HUES6 (cell line): ENCODE results near the gene LACRT.

Source experiments
- H3K27ac ChIP-seq: 2 replicates; pipeline ENCODE4 v1.7.0; 2013; ENCODE audit warnings: low read depth, mild to moderate bottlenecking, low read length, inconsistent platforms
- H3K27me3 ChIP-seq: 2 replicates; pipeline ENCODE4 v1.6.1; 2013; ENCODE audit warnings: low read length; ENCODE audit not compliant: control insufficient read depth, insufficient read depth
- H3K36me3 ChIP-seq: 2 replicates; pipeline ENCODE4 v1.6.1; 2013; ENCODE audit warnings: low read length; ENCODE audit not compliant: control insufficient read depth, insufficient read depth
- H3K4me1 ChIP-seq: 2 replicates; pipeline ENCODE4 v1.6.1; 2013; ENCODE audit warnings: low read length; ENCODE audit not compliant: control insufficient read depth, insufficient read depth
- H3K4me3 ChIP-seq: 2 replicates; pipeline ENCODE4 v1.5.1; 2013; ENCODE audit warnings: low read depth, low read length
- H3K9ac ChIP-seq: one replicate; pipeline ENCODE4 v1.6.1; 2013; ENCODE audit warnings: mild to moderate bottlenecking, low read length
- H3K9me3 ChIP-seq: 2 replicates; pipeline ENCODE4 v1.6.1; 2013; ENCODE audit warnings: low read depth, low read length; ENCODE audit not compliant: control insufficient read depth, insufficient read depth

The LACRT gene

DNA sequence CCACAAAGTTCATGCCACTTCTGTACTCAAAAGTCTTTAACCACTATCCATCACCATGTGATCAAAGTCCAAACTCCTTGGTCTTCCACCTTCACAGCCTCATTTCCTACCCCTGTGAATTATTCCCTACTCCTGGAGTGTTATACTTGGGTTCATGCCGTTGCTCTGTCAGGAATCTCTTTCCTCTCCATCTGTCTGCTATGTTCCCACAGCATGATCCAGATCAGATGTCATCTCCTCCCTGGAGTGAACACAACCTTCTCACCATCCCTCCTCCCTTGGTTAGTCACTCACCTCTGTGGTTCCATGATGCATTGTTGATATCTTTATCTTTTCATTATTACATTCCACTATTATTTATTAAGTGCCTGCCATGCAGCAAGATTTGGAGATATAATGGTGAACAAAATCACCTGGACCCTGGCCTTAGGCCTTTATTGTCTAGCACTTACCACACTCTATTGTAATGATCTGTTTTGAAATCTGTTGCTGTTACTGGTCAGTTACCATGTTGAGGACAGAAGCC, 22.4 kb downstream of the LACRT start:
- Histone ChIP-seq H3K27ac (no peak overlapping the region), H3K9me3 (no peaks in the 10 kb centered on the region), H3K27me3 (peaks cover 99% of the 10 kb centered on the region), H3K4me3 (no peak overlapping the region), H3K4me1 (peaks cover 3% of the 10 kb centered on the region; the same call in 1 of the 2 replicates), H3K36me3 (no peaks in the 10 kb centered on the region), H3K9ac (no peak overlapping the region)

DNA sequence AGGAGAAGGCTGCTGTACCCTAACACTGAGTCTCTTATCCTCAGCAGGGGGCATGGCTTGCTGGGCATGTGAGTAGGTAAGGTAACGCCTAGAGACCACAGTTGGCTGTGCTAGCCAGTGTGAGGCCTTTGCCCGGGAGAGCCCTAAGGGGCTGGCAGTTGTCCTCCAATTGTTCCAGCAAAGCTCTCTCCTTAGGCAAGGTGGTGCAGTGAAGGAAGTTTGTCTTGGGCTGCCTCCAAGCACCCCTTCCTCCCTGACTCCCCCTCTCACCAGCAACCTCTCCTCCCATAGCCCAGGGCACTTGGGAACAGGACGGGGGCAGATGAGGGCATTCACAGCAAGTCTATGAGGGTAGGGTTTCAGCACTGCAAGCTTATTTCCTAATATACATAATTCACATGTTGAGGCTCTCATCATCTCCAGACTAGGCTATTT, 23.0 kb downstream of the LACRT start:
- Histone ChIP-seq H3K4me1 (peaks cover 3% of the 10 kb centered on the region; the same call in 1 of the 2 replicates), H3K27ac (no peak overlapping the region), H3K9me3 (no peaks in the 10 kb centered on the region), H3K4me3 (no peak overlapping the region), H3K9ac (no peak overlapping the region), H3K27me3 (peaks cover 98% of the 10 kb centered on the region), H3K36me3 (no peaks in the 10 kb centered on the region)

DNA sequence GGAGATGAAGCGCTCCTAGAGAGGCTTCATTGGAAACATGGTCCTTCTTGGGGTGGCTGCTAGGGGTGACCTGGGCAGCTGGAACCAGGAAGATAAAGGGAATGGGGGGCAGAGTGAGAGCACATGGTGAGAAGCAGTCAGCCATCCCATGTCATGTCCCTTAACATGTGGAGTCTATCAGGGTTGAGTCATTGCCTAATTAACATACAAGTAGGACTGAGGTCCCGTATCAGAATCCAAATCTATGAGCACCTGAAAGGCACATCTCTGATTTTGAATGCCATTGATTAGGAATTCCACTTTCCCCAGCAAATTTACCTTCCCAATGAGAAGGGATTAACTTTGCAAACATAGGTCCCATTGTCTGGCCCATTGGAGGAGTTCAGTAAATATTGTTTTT, 25.9 kb downstream of the LACRT start:
- Histone ChIP-seq H3K36me3 (no peaks in the 10 kb centered on the region), H3K27me3 (peaks cover 69% of the 10 kb centered on the region), H3K9me3 (no peaks in the 10 kb centered on the region), H3K4me3 (no peak overlapping the region), H3K4me1 (peaks cover 3% of the 10 kb centered on the region; the same call in 1 of the 2 replicates), H3K9ac (no peak overlapping the region), H3K27ac (no peak overlapping the region)

DNA sequence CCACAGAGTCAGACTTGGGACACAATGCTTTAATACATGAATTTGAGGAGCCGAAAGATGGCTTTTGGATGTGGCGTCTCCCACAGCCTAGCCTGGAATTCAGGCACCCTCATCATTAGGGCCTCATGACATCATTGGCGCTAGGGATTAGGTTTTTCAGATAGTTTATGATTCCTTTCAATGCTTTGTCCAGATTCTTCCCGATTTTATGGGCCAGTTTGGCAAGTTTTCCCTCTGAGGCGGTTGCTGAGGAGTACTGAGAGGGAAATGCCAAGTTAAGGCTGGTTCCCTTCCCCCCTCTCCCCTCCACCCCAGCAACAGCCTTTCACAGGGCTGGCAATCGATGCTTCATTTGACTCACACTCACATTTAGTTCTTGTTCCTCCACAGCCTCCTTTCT, 26.5 kb downstream of the LACRT start:
- H3K9ac ChIP-seq, result no peak overlapping the region
- H3K4me1 ChIP-seq, result peaks cover 3% of the 10 kb centered on the region; the same call in 1 of the 2 replicates
- no peaks in the 10 kb centered on the region for H3K36me3 ChIP-seq
- H3K27ac ChIP-seq, result no peak overlapping the region
- H3K9me3 ChIP-seq, result no peaks in the 10 kb centered on the region
- peaks cover 62% of the 10 kb centered on the region for H3K27me3 ChIP-seq
- H3K4me3 ChIP-seq, result no peak overlapping the region

DNA sequence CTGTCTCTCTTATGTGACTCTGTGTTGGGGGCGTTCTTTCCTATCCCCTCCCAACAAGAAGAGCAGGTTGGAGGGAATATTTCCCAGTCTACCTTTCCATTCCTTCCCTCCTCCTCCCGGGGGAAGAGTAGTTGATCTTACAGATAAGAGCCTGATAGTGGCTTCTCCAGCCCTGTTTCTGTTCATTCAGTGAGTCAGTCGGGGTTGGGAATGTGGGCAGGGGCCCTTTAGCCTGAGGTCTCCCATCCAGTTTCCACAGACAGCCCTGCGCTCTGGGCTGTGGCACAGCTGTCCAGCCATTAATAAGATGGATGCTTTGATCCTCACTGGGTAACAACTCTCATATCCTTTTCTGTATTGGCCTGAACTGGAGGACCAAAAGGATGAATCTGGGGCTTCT, 28.1 kb downstream of the LACRT start:
- Histone ChIP-seq H3K27ac (no peak overlapping the region), H3K4me3 (no peak overlapping the region), H3K4me1 (peaks cover 3% of the 10 kb centered on the region; the same call in 1 of the 2 replicates), H3K9me3 (no peaks in the 10 kb centered on the region), H3K36me3 (no peaks in the 10 kb centered on the region), H3K27me3 (peaks cover 46% of the 10 kb centered on the region), H3K9ac (no peak overlapping the region)

DNA sequence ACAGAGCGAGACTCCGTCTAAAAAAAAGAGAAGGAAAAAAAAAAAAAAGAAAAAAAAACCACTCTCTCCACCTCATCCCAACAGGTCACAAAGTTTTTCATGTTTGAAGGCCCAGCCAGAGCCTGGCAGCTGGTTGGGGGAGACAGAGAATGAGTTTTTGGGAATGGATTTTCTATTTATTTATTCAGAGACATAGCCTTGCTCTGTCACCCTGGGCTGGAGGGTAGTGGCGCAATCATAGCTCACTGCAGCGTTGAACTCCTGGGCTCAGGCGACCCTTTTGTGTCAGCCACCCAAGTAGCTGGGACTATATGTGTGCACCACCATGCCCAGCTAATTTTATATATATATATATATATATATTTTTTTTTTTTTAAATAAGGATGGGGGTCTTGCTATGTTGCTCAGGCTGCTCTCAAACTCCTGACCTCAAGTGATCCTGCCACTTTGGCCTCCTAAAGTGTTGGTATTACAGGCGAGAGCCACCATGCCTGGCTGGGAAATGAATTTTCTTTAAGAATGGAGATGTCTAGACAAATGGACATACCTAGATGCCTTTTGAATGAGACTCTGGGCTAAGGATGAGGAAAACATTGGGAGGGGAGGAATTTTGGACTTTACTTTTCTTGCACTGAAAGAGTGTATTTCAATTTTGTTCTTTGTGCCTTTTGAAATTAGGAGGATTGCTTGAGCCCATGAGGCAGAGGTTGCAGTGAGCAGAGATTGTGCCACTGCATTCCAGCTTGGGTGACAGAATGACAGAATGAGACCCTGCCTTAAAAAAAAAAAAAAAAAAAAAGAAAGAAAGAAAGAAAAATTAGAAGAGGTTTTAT, 29.3 kb downstream of the LACRT start:
- Histone ChIP-seq H3K36me3 (no peaks in the 10 kb centered on the region), H3K9me3 (no peaks in the 10 kb centered on the region), H3K9ac (no peak overlapping the region), H3K27me3 (peaks cover 34% of the 10 kb centered on the region), H3K4me1 (0 out of 2 replicates have a peak, but pooled peaks cover 3% of the 10 kb centered on the region), H3K27ac (no peak overlapping the region), H3K4me3 (no peak overlapping the region)

DNA sequence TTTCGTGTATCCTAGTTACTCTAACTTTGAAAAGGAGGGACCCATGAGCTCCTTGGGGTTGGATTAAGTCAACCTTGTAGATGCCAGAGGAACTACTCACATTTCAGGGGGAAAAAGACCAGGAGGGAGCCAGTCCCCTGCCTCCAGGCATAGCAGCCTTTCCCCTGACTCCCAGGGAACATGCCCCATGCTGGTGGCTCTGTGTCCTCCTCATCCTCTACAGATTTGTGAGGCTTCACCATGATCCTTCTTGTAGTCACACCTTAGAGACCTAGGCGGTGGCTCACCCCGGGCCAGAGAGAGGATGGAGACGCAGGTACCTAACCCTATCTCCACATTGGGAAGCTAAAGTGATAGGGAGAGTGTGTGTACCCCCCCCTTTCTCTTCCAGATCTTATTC, 30.3 kb downstream of the LACRT start:
- Histone ChIP-seq H3K27ac (no peak overlapping the region), H3K4me1 (0 out of 2 replicates have a peak, but pooled peaks cover 3% of the 10 kb centered on the region), H3K9ac (no peak overlapping the region)

DNA sequence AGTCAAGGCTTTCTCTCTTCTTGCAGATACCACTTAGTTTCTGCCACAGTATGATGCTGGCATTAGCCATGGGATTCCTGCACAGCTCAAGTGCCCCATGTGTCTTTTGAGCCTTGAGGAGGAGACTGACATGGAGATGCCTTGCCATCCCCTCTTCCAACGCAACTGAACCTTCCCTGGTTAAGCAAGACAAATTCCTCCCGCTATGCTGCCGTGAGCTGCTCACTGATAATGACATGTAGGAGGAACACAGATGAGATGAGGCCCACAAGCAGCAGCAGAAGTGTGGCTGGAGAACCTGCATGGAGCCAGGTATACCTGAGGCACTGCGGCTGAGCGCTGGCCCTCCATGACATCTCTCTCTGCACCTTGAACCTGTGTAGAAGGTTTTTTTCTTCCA, 30.8 kb downstream of the LACRT start:
- no peak overlapping the region for H3K9ac ChIP-seq

More for the DNA sequence above, 30.3 kb downstream of the LACRT start:
- peaks cover 25% of the 10 kb centered on the region for H3K27me3 ChIP-seq
- no peak overlapping the region for H3K4me3 ChIP-seq
- H3K36me3 ChIP-seq, result no peaks in the 10 kb centered on the region
- no peaks in the 10 kb centered on the region for H3K9me3 ChIP-seq

DNA sequence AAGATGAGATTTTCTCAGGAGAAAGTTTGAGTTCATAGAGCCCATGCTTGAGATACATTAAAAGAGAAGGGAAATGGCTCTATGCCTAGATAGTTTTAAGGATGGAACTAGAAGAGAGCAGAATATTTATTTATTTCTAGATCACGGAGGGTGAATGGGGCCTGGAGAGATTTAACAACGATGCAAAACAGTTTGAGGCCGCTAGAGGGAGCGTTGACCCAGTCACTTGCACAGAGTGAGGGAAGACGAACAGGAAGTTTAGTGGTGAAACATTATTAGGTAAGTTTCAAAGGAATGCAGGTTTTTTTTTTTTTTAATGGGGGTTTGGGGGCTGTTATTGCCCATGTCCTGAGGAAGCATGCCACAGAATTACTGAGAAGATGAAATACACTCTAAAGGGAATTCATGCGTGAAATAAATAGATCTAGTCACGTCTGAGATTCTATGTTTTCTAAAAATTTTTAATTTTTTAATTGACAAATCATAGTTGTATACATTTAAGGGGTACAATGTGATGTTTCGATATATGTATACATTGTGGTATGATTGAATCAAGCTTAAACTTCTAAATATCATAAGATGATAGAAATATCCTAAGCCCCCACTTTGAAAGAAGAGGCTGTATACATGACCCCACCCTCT, 31.4 kb downstream of the LACRT start:
- H3K36me3 ChIP-seq, result no peaks in the 10 kb centered on the region
- no peak overlapping the region for H3K27ac ChIP-seq
- peaks cover 14% of the 10 kb centered on the region for H3K27me3 ChIP-seq
- H3K4me1 ChIP-seq, result peaks cover 3% of the 10 kb centered on the region; the same call in 1 of the 2 replicates
- no peak overlapping the region for H3K9ac ChIP-seq
- H3K4me3 ChIP-seq, result no peak overlapping the region
- no peaks in the 10 kb centered on the region for H3K9me3 ChIP-seq

More for the DNA sequence above, 30.8 kb downstream of the LACRT start:
- no peaks in the 10 kb centered on the region for H3K9me3 ChIP-seq
- H3K4me3 ChIP-seq, result no peak overlapping the region
- peaks cover 20% of the 10 kb centered on the region for H3K27me3 ChIP-seq
- peaks cover 3% of the 10 kb centered on the region; the same call in 1 of the 2 replicates for H3K4me1 ChIP-seq
- H3K27ac ChIP-seq, result no peak overlapping the region
- no peaks in the 10 kb centered on the region for H3K36me3 ChIP-seq

DNA sequence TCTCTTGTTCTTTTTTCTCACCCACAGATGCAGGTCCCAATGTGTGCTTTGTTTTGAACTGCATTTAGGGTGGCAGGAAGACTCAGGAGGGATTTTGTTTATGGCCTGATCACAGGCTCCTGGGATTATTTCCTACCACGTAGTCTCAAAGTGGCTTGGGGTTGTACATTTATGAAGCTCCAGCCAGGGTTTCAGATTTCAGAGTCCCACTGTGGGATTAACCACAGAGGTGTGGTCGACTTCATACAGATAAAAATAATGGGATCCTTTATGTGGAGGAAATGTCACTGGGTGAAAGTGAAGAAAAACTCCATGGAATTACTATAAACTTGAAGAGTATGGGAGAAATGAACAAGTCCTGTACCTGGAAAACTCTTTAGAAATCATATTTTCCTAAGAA, 32.0 kb downstream of the LACRT start:
- H3K27me3 ChIP-seq, result peaks cover 8% of the 10 kb centered on the region
- no peak overlapping the region for H3K27ac ChIP-seq
- H3K4me1 ChIP-seq, result no peaks in the 10 kb centered on the region; the same call in 1 of the 2 replicates
- no peak overlapping the region for H3K4me3 ChIP-seq
- no peak overlapping the region for H3K9ac ChIP-seq
- H3K9me3 ChIP-seq, result no peaks in the 10 kb centered on the region
- H3K36me3 ChIP-seq, result no peaks in the 10 kb centered on the region

DNA sequence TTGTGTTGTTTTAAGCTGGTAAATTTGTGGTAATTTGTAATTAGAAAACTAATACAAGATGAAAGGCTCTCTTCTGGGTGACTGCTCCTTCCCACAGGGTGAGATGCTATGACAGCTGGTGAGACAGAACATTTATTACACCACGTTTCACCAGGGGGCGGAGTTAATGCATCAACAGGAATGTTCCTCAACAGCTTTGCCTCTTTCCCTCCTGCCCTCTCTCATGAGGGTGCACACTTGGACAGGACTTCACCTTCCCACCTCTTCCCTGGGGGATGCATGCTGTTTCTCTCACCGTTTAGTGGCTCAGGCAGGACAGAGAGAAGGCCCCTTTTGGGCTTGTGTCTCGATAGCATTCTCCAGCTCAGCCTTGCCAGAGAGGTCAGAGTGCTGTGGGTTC, 32.9 kb downstream of the LACRT start:
- Histone ChIP-seq H3K4me3 (no peak overlapping the region), H3K9me3 (no peaks in the 10 kb centered on the region), H3K36me3 (no peaks in the 10 kb centered on the region), H3K9ac (no peak overlapping the region), H3K4me1 (no peaks in the 10 kb centered on the region; the same call in 1 of the 2 replicates), H3K27ac (no peak overlapping the region), H3K27me3 (no peaks in the 10 kb centered on the region)
